Stimulated activated CD8-positive, alpha-beta memory T cell treated with anti-CD3 and anti-CD28 coated beads, Interleukin-12 subunit alpha, Interleukin-12 subunit beta, amount 100 ng/mL, for 4 hours (primary cell): ENCODE data around the gene NADK2.
A peak's percentile ranks its signal among the peaks of the same experiment; 100 is the strongest.

Experiments
- DNase-seq: peaks from one replicate; pipeline ENCODE4 v3.0.0-alpha.2; 2020; ENCODE audit warnings: low read depth

NADK2 gene

GRCh38 chr5:36246036-36246800, 4.5 kb upstream of the NADK2 start:
- DNase-seq = no peak

DNA sequence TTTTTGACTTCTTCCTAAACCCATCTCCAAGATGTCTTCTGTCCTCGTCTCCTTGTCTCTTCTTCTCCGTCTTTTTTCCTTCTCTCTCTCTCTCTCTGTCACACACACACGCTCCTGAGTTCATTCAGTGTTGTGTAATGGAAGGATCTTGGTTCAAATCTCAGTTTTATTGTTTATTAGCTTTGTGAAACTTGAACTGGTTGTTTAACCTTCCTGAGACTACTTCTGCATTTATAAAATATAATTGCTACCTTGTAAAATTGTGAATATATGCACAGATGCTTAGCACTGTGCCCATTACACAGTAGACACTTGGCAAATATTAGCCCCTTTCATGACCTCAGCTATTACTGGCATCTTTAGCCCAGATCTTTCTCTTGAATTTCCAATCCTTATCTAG, 2.4 kb upstream of the NADK2 start:
- no peak for DNase-seq

- no peak for DNase-seq
Observed at GRCh38 chr5:36243653-36244052, 1.9 kb upstream of the NADK2 start.

DNA sequence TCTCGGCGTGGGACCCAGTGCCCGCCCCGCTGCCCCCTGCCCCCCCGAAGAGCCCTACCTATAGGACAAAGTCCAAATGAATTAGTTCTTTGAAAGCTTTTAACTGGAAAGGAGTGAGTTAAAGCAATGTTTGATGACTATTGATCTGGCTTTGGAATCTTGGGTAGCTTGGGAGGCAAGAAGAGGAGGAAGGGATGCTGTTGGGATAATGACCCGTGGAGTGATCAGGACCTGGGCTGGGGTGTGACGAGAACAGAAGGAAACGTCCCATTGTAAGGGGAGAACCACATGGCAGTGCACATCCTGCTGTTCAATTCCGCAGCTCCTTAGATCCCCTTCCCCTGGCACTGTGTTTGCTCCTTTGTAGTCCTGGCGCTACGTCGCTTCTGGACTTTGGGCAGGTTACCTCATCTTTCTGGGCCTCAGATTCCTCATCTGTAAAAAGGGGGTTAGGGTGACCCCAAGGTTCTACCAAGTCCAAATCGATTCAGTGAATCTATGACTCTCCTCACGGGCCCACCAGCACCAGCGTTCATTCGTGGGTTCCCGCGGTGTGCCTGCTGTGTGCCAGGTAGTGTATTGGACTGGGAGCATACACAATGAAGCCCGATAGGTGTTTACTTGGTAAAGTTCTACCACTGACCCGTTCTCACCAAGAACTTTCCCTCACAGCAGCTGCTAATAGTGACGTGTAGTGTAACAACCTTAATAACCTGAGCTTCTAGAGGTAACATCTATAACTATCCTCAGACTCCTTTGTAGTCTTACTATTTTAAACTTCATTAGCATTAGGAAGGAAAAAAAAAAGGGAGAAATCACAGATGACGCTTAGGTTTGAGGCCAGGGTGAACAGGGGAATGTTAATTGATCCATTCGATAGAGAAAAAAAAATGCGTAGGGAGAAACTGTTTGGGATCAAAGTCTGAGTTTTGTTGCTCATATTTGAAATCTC, 1.1 kb upstream of the NADK2 start:
- DNase-seq = no peak

GRCh38 chr5:36240779-36241630, 720 bp downstream of the NADK2 start:
- peak; percentile 8 for DNase-seq

GRCh38 chr5:36239370-36240293, 2.1 kb downstream of the NADK2 start:
- DNase-seq = no peak

- DNase-seq = no peak
Observed at GRCh38 chr5:36238502-36239295, 3.0 kb downstream of the NADK2 start.

DNA sequence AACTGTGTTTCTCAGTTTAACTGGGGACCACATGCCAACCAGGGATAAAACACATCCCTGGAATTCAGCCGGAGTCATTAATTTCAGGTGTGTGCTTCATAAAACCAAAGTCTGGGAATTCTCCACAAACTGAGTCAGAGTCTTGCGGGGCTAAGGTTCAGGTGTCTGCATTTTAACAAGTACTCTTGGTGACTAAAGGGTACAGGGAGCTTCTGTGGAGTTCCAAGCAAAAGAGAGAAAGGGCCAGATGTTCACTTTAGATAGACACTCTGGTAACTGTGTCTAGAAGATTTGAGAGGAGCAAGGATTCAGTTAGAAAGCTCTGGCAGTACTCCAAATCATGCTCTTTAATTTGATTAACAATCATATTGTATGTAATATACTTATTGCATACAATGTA, 4.0 kb downstream of the NADK2 start:
- no peak for DNase-seq

DNA sequence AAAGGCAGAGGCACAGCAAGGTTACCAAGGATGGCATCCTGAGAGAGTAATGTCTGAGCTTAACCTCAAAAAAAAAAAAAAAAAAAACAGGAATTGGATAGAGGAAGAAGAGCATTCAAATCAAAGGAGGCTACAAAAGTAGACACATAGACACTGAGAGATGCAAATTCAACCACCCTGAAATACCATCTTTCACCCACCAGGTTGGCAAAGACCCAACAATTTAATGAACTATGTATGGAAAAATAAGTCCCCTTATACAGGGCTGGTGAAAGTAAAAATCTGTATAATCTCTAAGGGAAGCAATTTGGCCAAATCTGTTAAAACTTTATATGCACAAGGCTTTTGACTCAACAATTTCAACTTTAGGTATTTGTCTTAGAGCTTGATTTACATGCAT, 4.9 kb downstream of the NADK2 start:
- DNase-seq = no peak

DNA sequence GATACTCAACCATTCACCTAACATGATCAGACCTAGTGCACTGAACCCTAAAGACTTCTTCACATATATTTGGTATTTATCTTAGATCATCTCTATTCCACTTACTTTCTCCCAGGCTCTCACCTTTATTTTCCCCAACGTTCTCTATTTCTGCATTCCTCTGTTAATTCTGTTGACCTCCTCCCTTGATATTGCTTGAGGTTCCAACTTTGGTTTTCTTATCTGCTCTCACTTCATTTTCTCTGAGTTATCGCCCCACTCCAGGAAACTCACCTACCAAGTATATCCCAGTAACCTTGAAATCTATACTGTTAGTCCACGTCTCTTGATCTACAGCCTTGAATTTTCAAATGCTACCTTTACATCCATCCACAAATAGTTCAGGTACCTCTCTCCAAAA, 9.2 kb downstream of the NADK2 start:
- DNase-seq = no peak

GRCh38 chr5:36230151-36230790, 11.5 kb downstream of the NADK2 start:
- no peak for DNase-seq

DNA sequence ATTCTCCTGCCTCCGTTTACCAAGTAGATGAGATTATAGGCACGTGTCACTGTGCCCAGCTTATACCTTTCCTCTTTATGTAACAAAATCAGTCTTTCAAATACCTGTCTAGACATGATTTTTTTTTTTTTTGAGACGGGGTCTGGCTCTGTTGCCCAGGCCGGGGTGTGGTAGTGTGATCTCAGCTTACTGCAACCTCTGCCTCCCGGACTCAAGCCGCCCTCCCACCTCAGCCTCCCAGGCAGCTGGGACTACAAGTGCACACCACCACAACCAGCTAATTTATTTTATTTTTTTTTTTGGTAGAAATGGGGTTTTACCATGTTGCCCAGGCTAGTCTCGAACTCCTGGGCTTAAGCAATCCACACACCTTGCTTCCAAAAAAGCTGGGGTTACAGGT, 13.2 kb downstream of the NADK2 start:
- no peak for DNase-seq

DNA sequence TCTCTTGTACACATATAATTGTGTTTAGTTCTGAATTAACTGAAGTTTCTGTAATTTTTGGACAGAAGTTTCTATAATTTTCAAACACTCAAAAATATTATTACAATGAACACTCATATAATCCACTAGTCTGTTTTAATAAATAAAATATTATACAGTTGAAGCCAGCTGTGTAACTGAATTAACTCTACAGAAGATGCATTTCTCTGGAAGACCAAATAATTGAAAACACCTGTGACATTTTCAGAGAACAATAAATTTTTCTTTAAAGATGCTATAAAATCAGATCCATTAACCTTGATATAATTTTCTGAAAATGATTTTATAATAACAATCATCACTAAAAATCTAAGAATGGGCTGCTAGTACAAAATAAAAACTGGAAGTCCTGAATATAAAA, 14.7 kb downstream of the NADK2 start:
- DNase-seq = no peak

DNA sequence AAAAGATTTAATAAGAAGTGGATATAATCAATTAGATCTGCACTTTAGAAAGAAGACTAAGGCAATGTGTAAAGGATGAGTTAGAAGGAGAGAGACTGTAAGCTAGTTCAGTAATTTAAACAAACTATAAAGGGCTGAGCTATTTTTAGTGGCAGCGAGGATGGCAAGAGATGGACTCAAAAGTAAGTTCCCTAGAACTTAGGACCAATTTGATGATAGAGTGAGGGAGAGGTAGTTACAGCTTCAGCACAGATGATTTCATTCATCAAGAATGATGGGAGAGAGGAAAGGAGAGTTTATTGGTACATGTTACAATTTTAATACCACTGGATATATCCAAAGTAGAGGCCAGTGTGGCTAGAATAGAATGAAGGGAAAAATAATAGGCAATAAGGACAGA, 19.1 kb downstream of the NADK2 start:
- DNase-seq = no peak

- no peak for DNase-seq
Observed at GRCh38 chr5:36217988-36218387, 23.7 kb downstream of the NADK2 start.

GRCh38 chr5:36217567-36217966, 24.2 kb downstream of the NADK2 start:
- DNase-seq = no peak

DNA sequence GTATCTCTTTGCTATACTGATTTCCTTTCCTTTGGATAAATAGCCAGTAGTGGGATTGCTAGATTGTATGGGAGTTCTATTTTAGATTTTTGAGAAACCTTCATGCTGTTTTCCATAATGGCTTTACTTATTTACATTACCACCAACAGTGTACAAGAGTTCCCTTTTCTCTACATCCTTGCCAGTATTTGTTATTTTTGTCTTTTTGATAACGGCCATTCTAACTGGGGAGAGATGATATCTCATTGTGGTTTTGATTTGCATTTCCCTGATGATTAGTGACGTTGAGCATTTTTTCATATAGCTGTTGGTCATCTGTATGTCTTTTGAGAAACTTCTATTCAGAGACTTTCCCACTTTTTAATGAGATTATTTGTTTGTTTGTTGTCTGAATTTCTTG, 25.8 kb downstream of the NADK2 start:
- DNase-seq = no peak

DNA sequence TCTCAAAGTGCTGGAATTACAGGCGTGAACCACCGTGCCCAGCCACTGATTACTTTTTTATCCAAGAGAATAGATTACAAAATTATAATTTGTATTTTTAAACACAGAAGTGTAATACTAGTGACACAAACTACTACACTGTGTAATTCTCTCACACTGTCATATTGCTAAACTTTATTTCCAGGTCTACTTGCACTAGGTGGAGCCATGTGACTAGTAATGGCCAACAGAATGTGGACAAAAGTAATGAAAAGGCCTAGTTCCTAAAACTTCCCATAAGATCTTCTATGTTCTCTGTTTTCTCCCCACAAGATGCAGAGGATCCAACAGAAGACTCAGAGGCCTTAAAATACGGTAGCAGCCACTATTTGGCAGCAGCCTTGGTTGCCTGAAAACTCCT, 27.3 kb downstream of the NADK2 start:
- no peak for DNase-seq

GRCh38 chr5:36209664-36210063, 32.1 kb downstream of the NADK2 start:
- DNase-seq = no peak

DNA sequence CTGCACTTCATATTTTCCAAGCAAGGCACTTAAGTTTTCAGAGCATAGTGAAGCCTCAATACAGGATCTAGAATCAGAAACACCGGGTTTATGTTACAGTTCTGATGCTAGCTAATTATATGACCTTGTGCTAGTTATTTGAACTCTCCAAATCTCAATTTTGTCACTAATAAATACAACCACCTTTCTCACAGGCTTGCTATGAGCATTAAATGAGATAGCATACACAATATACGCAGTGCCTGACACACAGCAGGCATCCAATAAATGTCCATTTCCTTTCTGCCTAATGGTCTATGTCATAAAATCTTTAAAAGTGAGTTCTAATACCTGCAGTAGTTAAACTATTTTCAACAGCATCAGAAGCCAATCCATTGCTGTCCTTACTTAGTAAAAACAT, 32.9 kb downstream of the NADK2 start:
- DNase-seq = no peak
